ENCODE data around the gene ZNF618. TPM values are rescaled to one million over a fixed set of nuclear protein-coding genes. Genes with fewer than 3 reads are reported as not detected.

ZNF618 gene
- total and polyA plus RNA-seq, 2 experiments from 2014 or later, result 10.2 to 14.0 TPM

GRCh38 chr9:113979343-113980127 is 103.4 kb downstream of the ZNF618 start:
- Histone ChIP-seq H3K27me3 (no peaks in the 10 kb centered on the region), H3K9me3 (ENCODE audit: low read depth) (no peaks in the 10 kb centered on the region), H3K4me1 (ENCODE audit: insufficient read depth) (peaks cover 7% of the 10 kb centered on the region), H3K9me2 (replicated peaks; ENCODE audit: insufficient read depth) (no peaks in the 10 kb centered on the region), H3K27ac (no peak overlapping the region), H4K20me1 (ENCODE audit: insufficient read depth, poor library complexity, severe bottlenecking) (no peaks in the 10 kb centered on the region), H2AFZ (no peak overlapping the region), H3K36me3 (replicated peaks; ENCODE audit: insufficient read depth, low read depth) (no peaks in the 10 kb centered on the region), H3K79me2 (peaks cover 17% of the 10 kb centered on the region), H3K4me2 (no peak overlapping the region), H3K4me3 (no peak overlapping the region)
- no peak for TF ChIP-seq EZH2phosphoT487 (IDR thresholded peaks at IDR 0.05; ENCODE audit: low read depth, severe bottlenecking, unreplicated experiment)
- no peak for TF ChIP-seq CTCF (IDR thresholded peaks at IDR 0.05; ENCODE audit: poor library complexity)
- no peak for TF ChIP-seq EZH2 (IDR thresholded peaks at IDR 0.05; ENCODE audit: borderline replicate concordance)
- WGBS (ENCODE audit: low lambda C conversion rate, missing lambda C conversion rate), result 78% methylated on average over 6 of the region's 6 CpGs
- no peak for DNase-seq (ENCODE audit: low spot score)

DNA sequence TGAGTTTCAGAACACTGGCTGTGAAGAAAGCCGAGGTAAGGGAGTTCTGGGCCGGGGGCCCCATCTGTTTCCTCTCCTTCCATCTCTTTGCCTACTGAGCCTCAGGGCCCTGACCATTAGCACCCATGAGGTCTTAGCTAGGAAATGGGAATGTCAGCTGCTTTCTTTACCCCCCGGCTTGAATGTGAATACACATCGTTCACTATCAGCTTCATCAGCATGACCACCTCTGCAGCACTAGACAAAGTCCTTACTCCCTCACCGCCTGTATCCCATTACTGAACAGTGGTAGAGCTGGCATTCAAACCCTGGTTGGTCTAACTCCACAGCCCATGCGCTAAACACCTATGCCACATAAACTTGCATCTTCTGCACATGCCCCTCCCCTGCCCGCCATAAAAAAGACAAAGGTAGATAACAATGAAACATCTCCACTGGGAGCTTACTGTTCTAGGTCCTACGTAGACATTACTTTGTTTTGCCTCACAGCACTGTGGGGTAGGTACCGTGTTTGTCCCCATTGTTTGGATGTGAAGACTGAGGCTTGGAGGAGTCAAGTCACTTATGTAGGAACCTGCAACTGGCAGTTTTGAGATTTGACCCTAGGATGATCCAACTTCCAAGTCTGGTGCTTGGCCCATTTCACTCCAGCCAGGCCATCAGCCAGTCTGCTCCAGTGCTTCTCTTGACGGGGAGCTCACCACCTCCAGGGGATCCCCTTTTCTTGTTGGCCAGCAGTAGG is 108.7 kb downstream of the ZNF618 start:
- Histone ChIP-seq H3K27ac (no peak overlapping the region), H2AFZ (no peak overlapping the region), H3K27me3 (no peaks in the 10 kb centered on the region), H3K4me2 (no peak overlapping the region), H3K4me3 (no peak overlapping the region), H3K36me3 (replicated peaks; ENCODE audit: insufficient read depth, low read depth) (no peaks in the 10 kb centered on the region), H3K79me2 (peaks cover 9% of the 10 kb centered on the region), H3K9me2 (replicated peaks; ENCODE audit: insufficient read depth) (no peaks in the 10 kb centered on the region), H3K9me3 (ENCODE audit: low read depth) (no peaks in the 10 kb centered on the region), H3K4me1 (ENCODE audit: insufficient read depth) (no peaks in the 10 kb centered on the region), H4K20me1 (ENCODE audit: insufficient read depth, poor library complexity, severe bottlenecking) (no peaks in the 10 kb centered on the region)
- no peak for TF ChIP-seq EZH2 (IDR thresholded peaks at IDR 0.05; ENCODE audit: borderline replicate concordance)
- no peak for TF ChIP-seq EZH2phosphoT487 (IDR thresholded peaks at IDR 0.05; ENCODE audit: low read depth, severe bottlenecking, unreplicated experiment)
- TF ChIP-seq CTCF (IDR thresholded peaks at IDR 0.05; ENCODE audit: poor library complexity), result no peak
- WGBS (ENCODE audit: low lambda C conversion rate, missing lambda C conversion rate), result 91% methylated on average over 10 of the region's 10 CpGs
- no peak for DNase-seq (ENCODE audit: low spot score)

DNA sequence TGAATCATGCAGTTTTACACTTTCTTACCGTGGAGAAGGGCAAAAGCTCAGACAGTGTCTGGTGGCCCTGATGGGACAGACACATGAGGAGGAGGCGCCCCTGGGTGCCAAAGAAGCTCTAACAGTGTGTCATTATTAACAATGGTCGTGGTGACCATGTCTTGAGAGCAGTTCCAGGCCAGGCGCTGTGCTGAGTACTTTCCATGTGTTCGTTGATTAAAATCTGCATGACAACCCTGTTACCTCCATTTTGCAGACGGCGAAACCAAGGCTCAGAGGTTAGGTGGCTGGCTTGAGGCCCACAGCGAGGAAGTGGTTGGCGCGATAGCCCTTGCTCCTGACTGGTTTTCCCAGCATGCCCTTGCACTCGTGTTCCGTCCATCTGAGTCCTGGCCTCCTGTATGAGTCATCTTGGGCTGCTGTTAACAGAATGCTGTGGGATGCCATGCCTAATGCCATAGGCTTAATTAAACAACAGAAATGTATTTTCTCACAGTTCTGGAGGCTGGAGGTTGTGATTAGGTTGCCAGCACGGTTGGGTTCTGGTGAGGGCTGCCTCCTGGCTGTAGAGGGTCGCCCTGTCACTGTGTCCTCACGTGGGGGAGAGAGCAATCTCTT is 110.0 kb downstream of the ZNF618 start:
- no peaks in the 10 kb centered on the region for H3K9me2 ChIP-seq (replicated peaks; ENCODE audit: insufficient read depth)
- no peaks in the 10 kb centered on the region for H3K9me3 ChIP-seq (ENCODE audit: low read depth)
- H3K27me3 ChIP-seq, result no peaks in the 10 kb centered on the region
- H2AFZ ChIP-seq, result no peak overlapping the region
- no peaks in the 10 kb centered on the region for H4K20me1 ChIP-seq (ENCODE audit: insufficient read depth, poor library complexity, severe bottlenecking)
- no peak overlapping the region for H3K27ac ChIP-seq
- 92% methylated on average over 15 of the region's 15 CpGs for WGBS (ENCODE audit: low lambda C conversion rate, missing lambda C conversion rate)
- no peak overlapping the region for H3K4me2 ChIP-seq
- no peaks in the 10 kb centered on the region for H3K36me3 ChIP-seq (replicated peaks; ENCODE audit: insufficient read depth, low read depth)
- TF ChIP-seq EZH2 (IDR thresholded peaks at IDR 0.05; ENCODE audit: borderline replicate concordance) (no peak), EZH2phosphoT487 (IDR thresholded peaks at IDR 0.05; ENCODE audit: low read depth, severe bottlenecking, unreplicated experiment) (no peak), CTCF (IDR thresholded peaks at IDR 0.05; ENCODE audit: poor library complexity) (no peak)
- peak; percentile 21 for DNase-seq (ENCODE audit: low spot score)
- no peak overlapping the region for H3K4me3 ChIP-seq
- H3K79me2 ChIP-seq, result peaks cover 3% of the 10 kb centered on the region
- H3K4me1 ChIP-seq (ENCODE audit: insufficient read depth), result no peaks in the 10 kb centered on the region
